Measurements from ENCODE around the gene TMEM207.

- TF ChIP-seq, protein P1, sequence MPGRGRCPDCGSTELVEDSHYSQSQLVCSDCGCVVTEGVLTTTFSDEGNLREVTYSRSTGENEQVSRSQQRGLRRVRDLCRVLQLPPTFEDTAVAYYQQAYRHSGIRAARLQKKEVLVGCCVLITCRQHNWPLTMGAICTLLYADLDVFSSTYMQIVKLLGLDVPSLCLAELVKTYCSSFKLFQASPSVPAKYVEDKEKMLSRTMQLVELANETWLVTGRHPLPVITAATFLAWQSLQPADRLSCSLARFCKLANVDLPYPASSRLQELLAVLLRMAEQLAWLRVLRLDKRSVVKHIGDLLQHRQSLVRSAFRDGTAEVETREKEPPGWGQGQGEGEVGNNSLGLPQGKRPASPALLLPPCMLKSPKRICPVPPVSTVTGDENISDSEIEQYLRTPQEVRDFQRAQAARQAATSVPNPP (CRISPR knock-in tag; IDR thresholded peaks at IDR 0.05) = no peak
- TF ChIP-seq HMGXB3 (CRISPR knock-in tag; IDR thresholded peaks at IDR 0.05; ENCODE audit: borderline replicate concordance) (no peak), CHD2 (IDR thresholded peaks at IDR 0.05; ENCODE audit: low read depth, low read length) (no peak), ZFP91 (CRISPR knock-in tag; IDR thresholded peaks at IDR 0.05; ENCODE audit: borderline replicate concordance) (no peak), ZNF788 (CRISPR knock-in tag; IDR thresholded peaks at IDR 0.05; ENCODE audit: borderline replicate concordance) (no peak), U2AF2 (IDR thresholded peaks at IDR 0.05; ENCODE audit: low read depth, low read length) (no peak), ZBTB1 (CRISPR knock-in tag; IDR thresholded peaks at IDR 0.05; ENCODE audit: borderline replicate concordance) (no peak), SP4 (CRISPR knock-in tag; IDR thresholded peaks at IDR 0.05) (no peak), SP1 (IDR thresholded peaks at IDR 0.05) (no peak), SP1 (CRISPR knock-in tag; IDR thresholded peaks at IDR 0.05) (no peak)
- TF ChIP-seq, protein P2, sequence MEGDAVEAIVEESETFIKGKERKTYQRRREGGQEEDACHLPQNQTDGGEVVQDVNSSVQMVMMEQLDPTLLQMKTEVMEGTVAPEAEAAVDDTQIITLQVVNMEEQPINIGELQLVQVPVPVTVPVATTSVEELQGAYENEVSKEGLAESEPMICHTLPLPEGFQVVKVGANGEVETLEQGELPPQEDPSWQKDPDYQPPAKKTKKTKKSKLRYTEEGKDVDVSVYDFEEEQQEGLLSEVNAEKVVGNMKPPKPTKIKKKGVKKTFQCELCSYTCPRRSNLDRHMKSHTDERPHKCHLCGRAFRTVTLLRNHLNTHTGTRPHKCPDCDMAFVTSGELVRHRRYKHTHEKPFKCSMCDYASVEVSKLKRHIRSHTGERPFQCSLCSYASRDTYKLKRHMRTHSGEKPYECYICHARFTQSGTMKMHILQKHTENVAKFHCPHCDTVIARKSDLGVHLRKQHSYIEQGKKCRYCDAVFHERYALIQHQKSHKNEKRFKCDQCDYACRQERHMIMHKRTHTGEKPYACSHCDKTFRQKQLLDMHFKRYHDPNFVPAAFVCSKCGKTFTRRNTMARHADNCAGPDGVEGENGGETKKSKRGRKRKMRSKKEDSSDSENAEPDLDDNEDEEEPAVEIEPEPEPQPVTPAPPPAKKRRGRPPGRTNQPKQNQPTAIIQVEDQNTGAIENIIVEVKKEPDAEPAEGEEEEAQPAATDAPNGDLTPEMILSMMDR (CRISPR knock-in tag; IDR thresholded peaks at IDR 0.05) = no peak
Observed at GRCh38 chr3:190432216-190432615, 17.5 kb downstream of the TMEM207 start.
